Kidney epithelial cell (primary cell): ENCODE measurements around the gene GAL3ST3. TPM values are rescaled to one million over a fixed set of nuclear protein-coding genes. Genes with fewer than 3 reads are reported as not detected.
A peak's percentile ranks its signal among the peaks of the same experiment; 100 is the strongest.
"Not testable (repeated sequence)": the region's sequence is repeated elsewhere in the genome, so short reads cannot be mapped to it uniquely, and the experiment has no call there.

Experiments used
- DNase-seq: peaks from one replicate; pipeline ENCODE4 v3.0.0-alpha.2; 2010; ENCODE audit warnings: low read depth
- H3K27me3 ChIP-seq: 2 replicates; pipeline ENCODE4 v1.6.0; 2011; ENCODE audit warnings: low read length; ENCODE audit not compliant: control insufficient read depth, insufficient read depth
- H3K36me3 ChIP-seq: 2 replicates; pipeline ENCODE4 v1.5.1; 2011; ENCODE audit warnings: low read length; ENCODE audit not compliant: control insufficient read depth, insufficient read depth
- H3K4me3 ChIP-seq: 2 replicates; pipeline ENCODE4 v1.5.1; 2011; ENCODE audit warnings: low read depth, mild to moderate bottlenecking, control low read depth, low read length
- total RNA-seq: library from RNA; depleted of rRNA; stranded (reverse); fragments of >200 nt; gene quantifications from 2 replicates; pipeline ENCODE4 v1.2.3, GENCODE V29; 2015
- TF ChIP-seq, protein P1 (sequence below): IDR thresholded peaks from 2 replicates; pipeline ENCODE4 v1.5.1; 2011; ENCODE audit warnings: mild to moderate bottlenecking, moderate library complexity, low read length, control low read depth, inconsistent platforms; ENCODE audit not compliant: insufficient read depth, poor library complexity, severe bottlenecking

Gene GAL3ST3
- total RNA-seq, 1 donor from 2014 or later = 4.4 TPM

GRCh38 chr11:66011785-66012303, 37.1 kb downstream of the GAL3ST3 start, which contains the start of gene CST6:
Gene CST6 (plus strand): TSS chr11:66012008. CDS start chr11:66012045, 37 bp downstream.
- DNase-seq = no peak
- Histone ChIP-seq H3K27me3 (peaks cover 2% of the 10 kb centered on the region), H3K36me3 (no peaks in the 10 kb centered on the region), H3K4me3 (peak within 1 kb of the TSS; percentile 2)
- TF ChIP-seq, protein P1, sequence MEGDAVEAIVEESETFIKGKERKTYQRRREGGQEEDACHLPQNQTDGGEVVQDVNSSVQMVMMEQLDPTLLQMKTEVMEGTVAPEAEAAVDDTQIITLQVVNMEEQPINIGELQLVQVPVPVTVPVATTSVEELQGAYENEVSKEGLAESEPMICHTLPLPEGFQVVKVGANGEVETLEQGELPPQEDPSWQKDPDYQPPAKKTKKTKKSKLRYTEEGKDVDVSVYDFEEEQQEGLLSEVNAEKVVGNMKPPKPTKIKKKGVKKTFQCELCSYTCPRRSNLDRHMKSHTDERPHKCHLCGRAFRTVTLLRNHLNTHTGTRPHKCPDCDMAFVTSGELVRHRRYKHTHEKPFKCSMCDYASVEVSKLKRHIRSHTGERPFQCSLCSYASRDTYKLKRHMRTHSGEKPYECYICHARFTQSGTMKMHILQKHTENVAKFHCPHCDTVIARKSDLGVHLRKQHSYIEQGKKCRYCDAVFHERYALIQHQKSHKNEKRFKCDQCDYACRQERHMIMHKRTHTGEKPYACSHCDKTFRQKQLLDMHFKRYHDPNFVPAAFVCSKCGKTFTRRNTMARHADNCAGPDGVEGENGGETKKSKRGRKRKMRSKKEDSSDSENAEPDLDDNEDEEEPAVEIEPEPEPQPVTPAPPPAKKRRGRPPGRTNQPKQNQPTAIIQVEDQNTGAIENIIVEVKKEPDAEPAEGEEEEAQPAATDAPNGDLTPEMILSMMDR = no peak

- Histone ChIP-seq H3K36me3 (no peaks in the 10 kb centered on the region), H3K27me3 (peaks cover 2% of the 10 kb centered on the region), H3K4me3 (no peak overlapping the region)
- TF ChIP-seq, protein P1 = no peak
- peak; percentile 89 for DNase-seq
Observed at GRCh38 chr11:66011239-66011784, 37.6 kb downstream of the GAL3ST3 start.

DNA sequence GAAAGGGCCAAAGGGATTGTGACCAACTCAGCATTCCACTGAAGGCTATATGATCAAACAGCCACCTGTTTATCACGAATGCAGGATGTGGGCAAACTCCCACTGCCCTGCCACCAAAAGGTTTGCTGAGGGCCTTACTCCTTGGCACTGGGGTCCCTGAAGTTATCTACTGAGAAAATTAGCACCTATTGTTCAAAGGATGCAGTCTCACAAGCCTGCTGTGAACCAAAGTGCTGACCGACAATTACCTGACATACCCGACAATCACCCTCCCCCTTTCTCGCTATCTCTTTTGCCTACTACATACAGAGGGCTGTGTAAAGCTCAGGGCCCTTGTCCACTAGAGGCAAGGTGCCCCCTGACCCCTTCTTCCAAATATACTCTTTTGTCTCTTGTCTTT, 38.9 kb downstream of the GAL3ST3 start:
- not testable (repeated sequence) for H3K27me3 ChIP-seq, H3K4me3 ChIP-seq, H3K36me3 ChIP-seq, DNase-seq

- TF ChIP-seq, protein P1 = no peak
- DNase-seq = no peak
- H3K36me3 ChIP-seq = no peaks in the 10 kb centered on the region
- H3K27me3 ChIP-seq = peaks cover 2% of the 10 kb centered on the region
- no peak overlapping the region for H3K4me3 ChIP-seq
Observed at GRCh38 chr11:66008468-66009101, 40.4 kb downstream of the GAL3ST3 start.

DNA sequence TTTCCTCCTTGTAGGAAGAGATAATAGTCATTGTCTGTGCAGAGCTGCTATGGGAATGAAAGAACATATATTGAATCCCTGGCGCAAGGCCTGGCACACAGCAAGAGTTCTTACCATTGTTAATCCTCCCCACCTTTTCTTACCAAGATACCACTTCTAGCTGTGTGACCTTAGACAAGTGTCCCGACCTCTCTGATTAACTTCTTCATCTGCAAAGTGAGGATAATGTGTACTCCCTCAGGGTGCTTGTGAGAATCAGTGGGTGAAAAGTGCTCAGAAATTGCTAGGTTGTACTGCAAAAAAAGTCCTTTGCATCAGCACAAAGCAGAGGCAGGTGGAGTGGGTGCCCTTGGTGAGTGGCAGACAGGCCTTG, 40.9 kb downstream of the GAL3ST3 start:
- TF ChIP-seq, protein P1 = no peak
- H3K36me3 ChIP-seq = no peaks in the 10 kb centered on the region
- no peak for DNase-seq
- peaks cover 2% of the 10 kb centered on the region for H3K27me3 ChIP-seq
- H3K4me3 ChIP-seq = no peak overlapping the region

GRCh38 chr11:66007201-66007634, 41.7 kb downstream of the GAL3ST3 start:
- TF ChIP-seq, protein P1 = no peak
- H3K36me3 ChIP-seq = no peaks in the 10 kb centered on the region
- no peak overlapping the region for H3K4me3 ChIP-seq
- peaks cover 2% of the 10 kb centered on the region for H3K27me3 ChIP-seq
- no peak for DNase-seq
